A673 (cell line): Measurements from ENCODE around the gene NUCB1.

Experiments used
- CTCF ChIP-seq: fragments of 300-800, 200-600 bp; sonication (generic); conservative IDR thresholded peaks from 2 replicates; pipeline ENCODE4 v1.5.1; 2017; ENCODE audit warnings: low read depth, mild to moderate bottlenecking, antibody characterized with exemption, low read length, moderate library complexity, mixed read lengths
- EZH2 ChIP-seq: fragments of 200-600 bp; sonication (generic); IDR thresholded peaks from 2 replicates; pipeline ENCODE4 v1.6.1; 2017; ENCODE audit warnings: borderline replicate concordance, low read depth, mild to moderate bottlenecking, mixed read lengths, antibody characterized with exemption, low read length; ENCODE audit not compliant: poor library complexity, severe bottlenecking

GRCh38 chr19:48918071-48918470, 18.0 kb downstream of the NUCB1 start:
- TF ChIP-seq EZH2 (no peak), CTCF (no peak)
